ENCODE results near the gene PTGIS. TPM values are rescaled to one million over a fixed set of nuclear protein-coding genes. Genes with fewer than 3 reads are reported as not detected.

Gene PTGIS
- total RNA-seq, 1 donor from 2014 or later, result not detected

GRCh38 chr20:49580813-49581174, 12.9 kb upstream of the PTGIS start:
- H3K4me3 ChIP-seq (ENCODE audit: low read depth, low read length), result no peak overlapping the region
- TF ChIP-seq, protein P1, sequence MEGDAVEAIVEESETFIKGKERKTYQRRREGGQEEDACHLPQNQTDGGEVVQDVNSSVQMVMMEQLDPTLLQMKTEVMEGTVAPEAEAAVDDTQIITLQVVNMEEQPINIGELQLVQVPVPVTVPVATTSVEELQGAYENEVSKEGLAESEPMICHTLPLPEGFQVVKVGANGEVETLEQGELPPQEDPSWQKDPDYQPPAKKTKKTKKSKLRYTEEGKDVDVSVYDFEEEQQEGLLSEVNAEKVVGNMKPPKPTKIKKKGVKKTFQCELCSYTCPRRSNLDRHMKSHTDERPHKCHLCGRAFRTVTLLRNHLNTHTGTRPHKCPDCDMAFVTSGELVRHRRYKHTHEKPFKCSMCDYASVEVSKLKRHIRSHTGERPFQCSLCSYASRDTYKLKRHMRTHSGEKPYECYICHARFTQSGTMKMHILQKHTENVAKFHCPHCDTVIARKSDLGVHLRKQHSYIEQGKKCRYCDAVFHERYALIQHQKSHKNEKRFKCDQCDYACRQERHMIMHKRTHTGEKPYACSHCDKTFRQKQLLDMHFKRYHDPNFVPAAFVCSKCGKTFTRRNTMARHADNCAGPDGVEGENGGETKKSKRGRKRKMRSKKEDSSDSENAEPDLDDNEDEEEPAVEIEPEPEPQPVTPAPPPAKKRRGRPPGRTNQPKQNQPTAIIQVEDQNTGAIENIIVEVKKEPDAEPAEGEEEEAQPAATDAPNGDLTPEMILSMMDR (conservative IDR thresholded peaks at IDR 0.05; ENCODE audit: low read depth, low read length), result no peak
- no peak for DNase-seq (ENCODE audit: low read depth)

- H3K4me3 ChIP-seq (ENCODE audit: low read depth, low read length), result no peak overlapping the region
- no peak for DNase-seq (ENCODE audit: low read depth)
- TF ChIP-seq, protein P1 (conservative IDR thresholded peaks at IDR 0.05; ENCODE audit: low read depth, low read length), result no peak
Observed at GRCh38 chr20:49579874-49580812, 12.2 kb upstream of the PTGIS start.

DNA sequence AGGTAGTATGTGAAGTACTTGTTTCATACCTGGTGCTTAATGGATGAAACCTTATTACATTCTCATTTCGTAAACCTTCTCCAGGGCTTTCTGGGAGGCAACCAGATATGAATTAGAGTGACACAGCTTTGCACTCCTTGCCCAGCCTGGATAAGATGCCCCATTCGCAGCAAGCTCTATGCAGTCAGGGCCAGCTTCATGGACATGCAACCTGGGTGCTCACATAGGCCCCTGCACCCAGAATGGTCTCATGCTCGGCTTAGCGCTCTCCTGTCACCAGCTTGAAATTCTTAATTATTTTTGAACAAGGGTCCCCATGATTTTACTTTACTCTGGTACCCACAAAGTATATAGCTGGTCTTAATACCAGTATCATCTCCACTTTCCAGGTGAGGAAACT, 11.3 kb upstream of the PTGIS start:
- TF ChIP-seq, protein P1 (conservative IDR thresholded peaks at IDR 0.05; ENCODE audit: low read depth, low read length), result no peak
- no peak for DNase-seq (ENCODE audit: low read depth)

DNA sequence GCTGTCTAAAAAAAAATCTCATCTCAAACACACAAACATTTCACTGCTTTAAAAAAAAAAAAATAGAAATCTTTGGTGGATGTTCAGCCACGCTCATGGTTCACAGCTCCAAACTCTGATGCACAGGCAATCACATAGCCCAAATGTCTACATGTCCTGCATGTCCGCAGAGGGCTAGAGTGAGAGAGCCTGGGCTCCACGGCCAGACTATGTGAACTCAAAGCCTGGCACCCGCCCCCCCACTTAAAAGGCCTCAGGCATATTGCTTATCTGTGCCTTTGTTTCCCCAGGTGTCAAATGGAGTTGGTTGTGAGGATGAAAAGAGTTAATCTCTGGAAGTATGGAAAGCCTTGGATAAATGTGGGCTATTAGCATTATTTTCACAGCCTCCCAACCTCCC, 10.5 kb upstream of the PTGIS start:
- TF ChIP-seq, protein P1 (conservative IDR thresholded peaks at IDR 0.05; ENCODE audit: low read depth, low read length), result no peak
- no peak for DNase-seq (ENCODE audit: low read depth)
- H3K4me3 ChIP-seq (ENCODE audit: low read depth, low read length), result no peak overlapping the region

More for the DNA sequence above, 11.3 kb upstream of the PTGIS start:
- H3K4me3 ChIP-seq (ENCODE audit: low read depth, low read length), result no peak overlapping the region

GRCh38 chr20:49575551-49576060, 7.7 kb upstream of the PTGIS start:
- TF ChIP-seq, protein P1 (conservative IDR thresholded peaks at IDR 0.05; ENCODE audit: low read depth, low read length), result no peak
- no peak overlapping the region for H3K4me3 ChIP-seq (ENCODE audit: low read depth, low read length)
- DNase-seq (ENCODE audit: low read depth), result no peak

- TF ChIP-seq, protein P1 (conservative IDR thresholded peaks at IDR 0.05; ENCODE audit: low read depth, low read length), result no peak
- H3K4me3 ChIP-seq (ENCODE audit: low read depth, low read length), result no peak overlapping the region
- DNase-seq (ENCODE audit: low read depth), result peak; percentile 53
Observed at GRCh38 chr20:49573900-49574416, 6.0 kb upstream of the PTGIS start.

All from epithelial cell of proximal tubule (primary cell).